RWPE2 (cell line): Measurements from ENCODE around the gene OLA1.

Experiments used
- ATAC-seq: fragments of 200-7000 bp; cut with Tn5 transposase; 3 replicates; pipeline ENCODE4 v1.9.1; 2021; ENCODE audit warnings: low read depth
- DNase-seq: peaks from one replicate; pipeline ENCODE4 v3.0.0-alpha.2; 2020; ENCODE audit warnings: low spot score
- H3K27ac ChIP-seq: fragments of 450-650 bp; 2 replicates; pipeline ENCODE4 v1.5.1; 2017; ENCODE audit warnings: mild to moderate bottlenecking; ENCODE audit not compliant: poor library complexity, severe bottlenecking
- H3K27me3 ChIP-seq: fragments of 250-450 bp; sonication (Bioruptor Pico); 2 replicates; pipeline ENCODE4 v1.5.1; 2021; ENCODE audit warnings: mild to moderate bottlenecking, moderate library complexity; ENCODE audit not compliant: insufficient read depth, poor library complexity, severe bottlenecking
- H3K36me3 ChIP-seq: fragments of 250-450 bp; sonication (Bioruptor Pico); 2 replicates; pipeline ENCODE4 v1.5.1; 2020; ENCODE audit warnings: low read depth, mild to moderate bottlenecking, moderate library complexity
- H3K4me1 ChIP-seq: fragments of 250-450 bp; sonication (Bioruptor Pico); 2 replicates; pipeline ENCODE4 v1.5.1; 2021; ENCODE audit warnings: mild to moderate bottlenecking, moderate library complexity; ENCODE audit not compliant: insufficient read depth, poor library complexity, severe bottlenecking
- H3K4me3 ChIP-seq: fragments of 250-450 bp; sonication (Bioruptor Pico); 2 replicates; pipeline ENCODE4 v1.5.1; 2021; ENCODE audit warnings: mild to moderate bottlenecking, moderate library complexity; ENCODE audit not compliant: severe bottlenecking
- H3K9me3 ChIP-seq: fragments of 250-450 bp; sonication (Bioruptor Pico); 2 replicates; pipeline ENCODE4 v1.5.1; 2021; ENCODE audit warnings: mild to moderate bottlenecking, moderate library complexity; ENCODE audit not compliant: severe bottlenecking
- CTCF ChIP-seq: fragments of 450-650 bp; IDR thresholded peaks from one replicate; pipeline ENCODE4 v1.5.1; 2017; ENCODE audit warnings: mild to moderate bottlenecking, moderate library complexity; ENCODE audit not compliant: poor library complexity, severe bottlenecking

The OLA1 gene

DNA sequence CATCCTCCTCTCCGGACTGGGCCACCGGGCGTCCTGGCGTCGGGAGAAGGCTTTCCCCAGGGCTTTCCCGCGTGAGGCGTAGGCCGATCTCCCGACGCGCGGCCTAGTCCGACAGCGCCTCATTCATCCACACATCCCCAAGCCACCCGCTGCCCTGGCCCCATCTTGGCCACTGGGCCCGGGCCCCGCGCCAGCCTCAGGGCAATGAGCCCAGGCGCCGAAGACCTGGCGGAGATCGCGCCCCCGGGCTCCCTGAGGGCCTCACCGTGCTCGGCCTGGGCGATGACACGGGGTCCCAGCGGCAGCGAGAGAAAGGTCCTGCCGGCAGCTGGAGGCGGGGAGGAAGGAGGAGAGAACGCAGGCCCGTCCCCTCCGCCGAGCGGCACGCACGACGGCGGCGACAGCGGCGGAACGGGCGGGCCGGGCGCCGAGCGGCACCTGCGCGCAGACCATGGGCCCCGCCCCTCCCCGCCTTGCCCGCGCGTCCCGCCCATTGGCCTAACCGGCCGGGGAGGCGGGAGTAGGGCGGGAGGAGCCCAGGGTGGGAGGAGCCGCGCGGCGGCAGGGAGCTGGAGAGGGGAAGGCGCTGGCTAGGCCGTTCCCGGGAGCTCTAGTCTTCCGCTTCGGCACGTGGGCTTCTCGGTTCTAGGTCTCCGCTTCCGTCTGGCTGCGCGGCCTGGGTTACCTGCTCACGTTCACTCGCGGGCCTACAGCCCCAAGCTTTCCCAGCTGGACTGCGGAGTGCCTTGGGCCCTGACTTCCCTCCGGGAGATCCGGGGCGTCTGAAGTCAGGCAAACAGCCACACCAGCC is at the start of gene OLA1:
OLA1 (minus strand) TSS at position 346 of the 811 bp plus-strand sequence. CDS start 1,717 bp downstream, outside the sequence.
- peak; percentile 96 for ATAC-seq
- no peak for TF ChIP-seq CTCF
- H3K27ac ChIP-seq: peak within 1 kb of the TSS; percentile 49

GRCh38 chr2:174292908-174293307 is 44.6 kb upstream of the OLA1 start:
- no peak for TF ChIP-seq CTCF
- H3K4me1 ChIP-seq: no peaks in the 10 kb centered on the region
- H3K9me3 ChIP-seq: no peaks in the 10 kb centered on the region
- ATAC-seq: no peak
- no peaks in the 10 kb centered on the region for H3K27me3 ChIP-seq
- H3K4me3 ChIP-seq: no peak overlapping the region
- no peak for DNase-seq
- H3K27ac ChIP-seq: no peak overlapping the region
- H3K36me3 ChIP-seq: no peaks in the 10 kb centered on the region

More for the DNA sequence above, at the start of gene OLA1:
- Histone ChIP-seq H3K4me1 (peaks cover 17% of the 10 kb centered on the region), H3K27me3 (no peaks in the 10 kb centered on the region), H3K36me3 (peaks cover 33% of the 10 kb centered on the region), H3K9me3 (no peaks in the 10 kb centered on the region), H3K4me3 (peak within 1 kb of the TSS; percentile 64)
- peak; percentile 94 for DNase-seq

DNA sequence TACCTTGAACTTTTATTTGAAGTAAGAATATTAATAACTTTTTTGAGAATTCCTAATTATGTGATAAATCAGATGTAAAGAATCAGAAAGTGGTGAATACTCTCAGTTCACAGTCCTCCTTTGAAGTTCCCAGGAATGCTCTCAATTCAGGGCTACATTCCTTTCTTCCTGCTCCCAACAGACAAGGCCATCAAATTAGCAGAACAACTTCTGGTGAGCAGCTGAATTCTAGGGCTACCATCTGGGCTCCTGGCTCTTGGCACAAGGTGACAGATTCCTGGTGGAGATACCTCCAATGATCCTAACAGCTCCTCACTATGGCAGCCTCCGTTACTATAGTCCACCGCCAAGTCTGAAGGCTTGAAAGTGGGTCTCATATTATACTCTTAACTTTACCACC is 37.8 kb upstream of the OLA1 start:
- DNase-seq: no peak
- H3K9me3 ChIP-seq: no peaks in the 10 kb centered on the region
- H3K36me3 ChIP-seq: no peaks in the 10 kb centered on the region
- no peak for ATAC-seq
- TF ChIP-seq CTCF: no peak
- no peaks in the 10 kb centered on the region for H3K4me1 ChIP-seq
- H3K4me3 ChIP-seq: no peak overlapping the region
- no peaks in the 10 kb centered on the region for H3K27me3 ChIP-seq
- H3K27ac ChIP-seq: no peak overlapping the region

GRCh38 chr2:174282441-174282840 is 34.1 kb upstream of the OLA1 start:
- TF ChIP-seq CTCF: no peak
- Histone ChIP-seq H3K27ac (no peak overlapping the region), H3K4me1 (no peaks in the 10 kb centered on the region), H3K4me3 (no peak overlapping the region), H3K27me3 (no peaks in the 10 kb centered on the region), H3K36me3 (no peaks in the 10 kb centered on the region), H3K9me3 (no peaks in the 10 kb centered on the region)
- DNase-seq: no peak
- no peak for ATAC-seq

DNA sequence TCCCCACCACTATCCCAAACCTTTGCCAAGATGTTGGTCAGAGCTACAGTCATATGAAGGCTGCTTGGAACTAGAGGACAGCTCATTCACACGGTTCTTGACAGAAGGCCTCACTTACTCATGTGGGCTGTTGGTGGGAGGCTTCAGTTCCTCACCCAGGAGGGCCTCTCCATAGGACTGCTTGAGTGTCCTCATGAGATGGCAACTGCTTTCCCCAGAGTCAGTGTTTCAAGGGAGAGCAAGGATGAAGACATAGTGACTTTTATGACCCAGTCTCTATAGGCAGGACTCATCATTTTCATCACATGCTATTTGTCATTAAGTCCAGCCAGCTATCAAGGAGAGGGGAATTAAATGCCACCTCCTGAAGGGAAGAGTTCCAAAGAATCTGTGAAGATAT is 33.4 kb upstream of the OLA1 start:
- Histone ChIP-seq H3K9me3 (no peaks in the 10 kb centered on the region), H3K36me3 (no peaks in the 10 kb centered on the region), H3K27me3 (no peaks in the 10 kb centered on the region), H3K4me1 (no peaks in the 10 kb centered on the region), H3K4me3 (no peak overlapping the region), H3K27ac (no peak overlapping the region)
- no peak for TF ChIP-seq CTCF
- no peak for DNase-seq
- ATAC-seq: no peak
